ENCODE measurements around the gene FSTL3. TPM values are rescaled to one million over a fixed set of nuclear protein-coding genes. Genes with fewer than 3 reads are reported as not detected.

The FSTL3 gene
- total RNA-seq, 1 experiment from 2014 or later = 29.1 TPM

DNA sequence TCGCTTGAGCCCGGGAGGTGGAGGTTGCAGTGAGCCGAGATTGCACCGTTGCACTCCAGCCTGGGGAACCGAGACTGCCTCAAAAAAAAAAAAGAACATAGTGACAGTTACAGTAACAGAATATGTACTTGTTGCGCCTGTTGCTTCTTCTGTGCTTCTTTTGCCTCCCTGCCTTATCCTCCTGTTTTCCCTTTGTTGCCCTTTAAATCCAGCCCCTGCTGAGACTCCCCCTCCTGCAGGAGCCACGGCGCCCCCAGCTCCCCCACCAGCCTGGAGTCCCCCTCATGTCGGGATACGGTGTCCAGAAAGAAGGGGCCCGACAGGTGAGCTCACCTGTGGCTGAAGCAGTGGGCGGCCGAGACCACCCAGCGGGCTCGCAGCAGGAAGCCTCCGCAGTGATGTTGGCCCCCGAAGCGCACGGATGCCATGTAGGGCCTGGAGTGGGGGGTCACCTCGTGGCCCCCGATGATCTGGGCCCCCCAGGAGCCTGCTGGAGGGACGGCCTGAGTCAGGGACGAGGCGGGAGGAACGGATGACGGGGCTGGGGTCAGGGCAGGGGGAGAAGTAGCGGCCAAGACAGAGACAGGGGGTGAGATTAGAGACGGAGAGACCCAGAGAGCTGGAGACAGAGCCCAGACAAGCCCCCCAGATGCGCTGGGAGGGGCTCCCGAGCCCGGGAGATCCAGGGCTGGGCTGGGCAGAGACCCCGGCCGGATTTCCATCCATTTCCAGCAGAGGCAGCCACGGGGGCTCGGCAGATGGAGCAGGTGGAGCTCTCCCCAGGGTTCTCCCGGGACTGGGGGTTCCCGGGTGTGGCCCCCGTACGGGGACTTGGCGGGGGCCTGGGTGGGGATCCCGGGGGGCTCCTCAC, 18.5 kb downstream of the FSTL3 start:
- ATAC-seq (no peak), DNase-seq (ENCODE audit: low read depth, low spot score) (no peak)
- Histone ChIP-seq H2AFZ (ENCODE audit: low read depth, low read length, poor library complexity, severe bottlenecking) (no peak overlapping the region), H3K9me2 (ENCODE audit: insufficient read depth) (no peaks in the 10 kb centered on the region), H3K9me3 (ENCODE audit: control insufficient read depth in 1 of 2, insufficient read depth in 1 of 2, low read depth in 1 of 2, low read length in 2 of 2) (no peaks in the 10 kb centered on the region), H3K27ac (ENCODE audit: low read depth, low read length) (no peak overlapping the region), H3K4me2 (ENCODE audit: low read length) (no peak overlapping the region), H4K20me1 (ENCODE audit: insufficient read depth) (no peaks in the 10 kb centered on the region), H3K4me1 (ENCODE audit: control insufficient read depth in 1 of 2, insufficient read depth in 2 of 2, low read length in 2 of 2) (no peaks in the 10 kb centered on the region), H3K36me3 (ENCODE audit: control insufficient read depth in 1 of 2, insufficient read depth in 2 of 2, low read length in 2 of 2) (no peaks in the 10 kb centered on the region), H3K79me2 (ENCODE audit: insufficient read depth, low read length) (no peaks in the 10 kb centered on the region), H3K4me3 (replicated peaks in 1 of 2; ENCODE audit: low read depth in 1 of 2, low read length in 2 of 2) (no peak overlapping the region), H3K9ac (ENCODE audit: low read length) (no peak overlapping the region), H3K27me3 (ENCODE audit: insufficient read depth, low read length) (no peaks in the 10 kb centered on the region)
- RAD21 ChIA-PET (ENCODE audit: low non-redundant PET in 1 of 2, low total read pairs in 2 of 2, uncharacterized antibody in 2 of 2, unreplicated experiment in 2 of 2) = no interaction called here
- no TSS peak for BruUV-seq (replicated peaks)
- no peak for TF ChIP-seq ZNF274 (IDR thresholded peaks at IDR 0.05; ENCODE audit: low read depth, low read length)
- no peak for TF ChIP-seq JUND (IDR thresholded peaks at IDR 0.05)
- TF ChIP-seq FOSL1 (IDR thresholded peaks at IDR 0.05; ENCODE audit: low read depth) = no peak
- TF ChIP-seq YY1 (IDR thresholded peaks at IDR 0.05; ENCODE audit: extremely low read depth, insufficient replicate concordance, low read depth, low read length) = no peak
- TF ChIP-seq ZFX (IDR thresholded peaks at IDR 0.05) = no peak
- no peak for TF ChIP-seq ELF1 (IDR thresholded peaks at IDR 0.05; ENCODE audit: borderline replicate concordance, low read depth)
- TF ChIP-seq RAD21 (IDR thresholded peaks at IDR 0.05; ENCODE audit: low read depth) = no peak
- TF ChIP-seq CBX3 (IDR thresholded peaks at IDR 0.05; ENCODE audit: low read depth) = no peak
- no peak for TF ChIP-seq MAX (IDR thresholded peaks at IDR 0.05)
- no peak for TF ChIP-seq EZH2phosphoT487 (IDR thresholded peaks at IDR 0.05; ENCODE audit: borderline replicate concordance)
- TF ChIP-seq EGR1 (IDR thresholded peaks at IDR 0.05; ENCODE audit: low read depth) = no peak
- TF ChIP-seq, protein P1, sequence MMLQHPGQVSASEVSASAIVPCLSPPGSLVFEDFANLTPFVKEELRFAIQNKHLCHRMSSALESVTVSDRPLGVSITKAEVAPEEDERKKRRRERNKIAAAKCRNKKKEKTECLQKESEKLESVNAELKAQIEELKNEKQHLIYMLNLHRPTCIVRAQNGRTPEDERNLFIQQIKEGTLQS (IDR thresholded peaks at IDR 0.05) = no peak
- TF ChIP-seq CEBPB (IDR thresholded peaks at IDR 0.05; ENCODE audit: low read depth) = no peak
- TF ChIP-seq POLR2AphosphoS5 (IDR thresholded peaks at IDR 0.05; ENCODE audit: low read depth, low read length) = no peak
- TF ChIP-seq, protein P2, sequence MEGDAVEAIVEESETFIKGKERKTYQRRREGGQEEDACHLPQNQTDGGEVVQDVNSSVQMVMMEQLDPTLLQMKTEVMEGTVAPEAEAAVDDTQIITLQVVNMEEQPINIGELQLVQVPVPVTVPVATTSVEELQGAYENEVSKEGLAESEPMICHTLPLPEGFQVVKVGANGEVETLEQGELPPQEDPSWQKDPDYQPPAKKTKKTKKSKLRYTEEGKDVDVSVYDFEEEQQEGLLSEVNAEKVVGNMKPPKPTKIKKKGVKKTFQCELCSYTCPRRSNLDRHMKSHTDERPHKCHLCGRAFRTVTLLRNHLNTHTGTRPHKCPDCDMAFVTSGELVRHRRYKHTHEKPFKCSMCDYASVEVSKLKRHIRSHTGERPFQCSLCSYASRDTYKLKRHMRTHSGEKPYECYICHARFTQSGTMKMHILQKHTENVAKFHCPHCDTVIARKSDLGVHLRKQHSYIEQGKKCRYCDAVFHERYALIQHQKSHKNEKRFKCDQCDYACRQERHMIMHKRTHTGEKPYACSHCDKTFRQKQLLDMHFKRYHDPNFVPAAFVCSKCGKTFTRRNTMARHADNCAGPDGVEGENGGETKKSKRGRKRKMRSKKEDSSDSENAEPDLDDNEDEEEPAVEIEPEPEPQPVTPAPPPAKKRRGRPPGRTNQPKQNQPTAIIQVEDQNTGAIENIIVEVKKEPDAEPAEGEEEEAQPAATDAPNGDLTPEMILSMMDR (IDR thresholded peaks at IDR 0.05 in 2 of 3, conservative IDR thresholded peaks at IDR 0.05 in 1 of 3; ENCODE audit: borderline replicate concordance in 1 of 3, insufficient read depth in 1 of 3, low read depth in 2 of 3, low read length in 2 of 3) = no peak
- no peak for TF ChIP-seq SP1 (IDR thresholded peaks at IDR 0.05; ENCODE audit: low read depth)
- no peak for TF ChIP-seq SRF (IDR thresholded peaks at IDR 0.05; ENCODE audit: low read depth)
- TF ChIP-seq EZH2 (IDR thresholded peaks at IDR 0.05) = no peak
- TF ChIP-seq ZBTB33 (IDR thresholded peaks at IDR 0.05; ENCODE audit: extremely low read depth, insufficient replicate concordance, low read length) = no peak
- POLR2A ChIA-PET = no interaction called here
- CTCF ChIA-PET = no interaction called here
- intact Hi-C loops (cut with micrococcal nuclease) = no loop called here
